GM20000 (cell line): ENCODE results near the gene XYLT1.

Source experiments
- DNase-seq: peaks from one replicate; pipeline ENCODE4 v3.0.0; 2012; ENCODE audit warnings: low spot score
- TF ChIP-seq, protein P1 (sequence below): IDR thresholded peaks from 2 replicates; pipeline ENCODE4 v1.5.1; 2012; ENCODE audit warnings: mild to moderate bottlenecking, control low read depth; ENCODE audit errors: extremely low read depth, missing control alignments

Gene XYLT1

DNA sequence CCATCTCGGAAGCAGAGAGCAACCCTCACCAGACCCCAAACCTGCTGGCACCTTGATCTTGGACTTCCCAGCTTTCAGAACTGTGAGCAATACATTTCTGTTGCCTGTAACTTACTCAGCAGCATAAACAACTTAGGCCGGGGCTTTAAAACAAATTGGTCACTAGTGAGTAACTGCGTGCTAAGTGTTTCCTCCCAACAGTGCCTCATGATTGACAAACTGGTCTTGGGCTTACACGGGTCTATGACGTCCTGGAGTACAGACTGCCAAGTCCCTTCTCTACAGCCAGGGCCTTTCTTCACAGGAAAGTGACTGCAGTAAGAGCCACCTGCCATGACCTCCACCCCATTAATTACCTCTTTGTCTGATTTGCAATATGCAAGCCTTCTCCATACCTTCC, 136.7 kb downstream of the XYLT1 start:
- TF ChIP-seq, protein P1, sequence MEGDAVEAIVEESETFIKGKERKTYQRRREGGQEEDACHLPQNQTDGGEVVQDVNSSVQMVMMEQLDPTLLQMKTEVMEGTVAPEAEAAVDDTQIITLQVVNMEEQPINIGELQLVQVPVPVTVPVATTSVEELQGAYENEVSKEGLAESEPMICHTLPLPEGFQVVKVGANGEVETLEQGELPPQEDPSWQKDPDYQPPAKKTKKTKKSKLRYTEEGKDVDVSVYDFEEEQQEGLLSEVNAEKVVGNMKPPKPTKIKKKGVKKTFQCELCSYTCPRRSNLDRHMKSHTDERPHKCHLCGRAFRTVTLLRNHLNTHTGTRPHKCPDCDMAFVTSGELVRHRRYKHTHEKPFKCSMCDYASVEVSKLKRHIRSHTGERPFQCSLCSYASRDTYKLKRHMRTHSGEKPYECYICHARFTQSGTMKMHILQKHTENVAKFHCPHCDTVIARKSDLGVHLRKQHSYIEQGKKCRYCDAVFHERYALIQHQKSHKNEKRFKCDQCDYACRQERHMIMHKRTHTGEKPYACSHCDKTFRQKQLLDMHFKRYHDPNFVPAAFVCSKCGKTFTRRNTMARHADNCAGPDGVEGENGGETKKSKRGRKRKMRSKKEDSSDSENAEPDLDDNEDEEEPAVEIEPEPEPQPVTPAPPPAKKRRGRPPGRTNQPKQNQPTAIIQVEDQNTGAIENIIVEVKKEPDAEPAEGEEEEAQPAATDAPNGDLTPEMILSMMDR = no peak
- no peak for DNase-seq

DNA sequence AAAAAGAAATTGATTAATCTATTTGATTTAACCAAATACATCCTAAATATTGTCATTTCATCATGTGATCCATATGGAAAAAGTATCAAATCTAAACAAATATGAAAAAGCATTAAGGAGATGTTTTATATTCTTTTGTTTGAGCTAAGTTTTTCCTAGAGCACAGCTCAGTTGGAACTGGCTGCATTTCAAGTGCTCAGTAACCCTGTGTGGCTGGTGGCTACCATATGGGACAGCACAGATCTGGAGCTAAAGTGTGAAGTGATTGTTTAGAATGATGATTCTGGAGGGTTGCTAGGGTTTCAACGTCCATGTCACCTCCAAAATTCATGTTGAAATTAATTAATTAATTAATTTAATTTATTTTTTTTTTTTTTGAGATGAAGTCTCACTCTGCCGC, 137.5 kb downstream of the XYLT1 start:
- TF ChIP-seq, protein P1 = no peak
- DNase-seq = no peak

DNA sequence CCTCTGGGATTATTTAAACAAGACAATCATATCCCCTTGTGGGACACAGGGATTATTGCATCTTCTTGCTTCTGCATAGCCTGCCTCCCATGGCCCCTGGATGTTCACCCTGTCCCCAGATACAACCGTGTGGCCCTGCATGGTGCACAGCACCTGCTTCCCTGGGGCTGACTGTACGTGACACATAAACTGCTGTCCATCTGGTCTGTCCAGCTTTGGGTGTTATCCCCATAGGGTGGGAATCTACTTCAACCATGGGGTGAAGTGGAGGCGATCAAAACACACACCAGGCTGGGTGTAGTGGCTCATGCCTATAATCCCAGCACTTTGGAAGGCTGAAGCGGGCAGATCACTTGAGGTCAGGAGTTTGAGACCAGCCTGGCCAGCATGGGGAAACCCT, 138.8 kb downstream of the XYLT1 start:
- DNase-seq = no peak

DNA sequence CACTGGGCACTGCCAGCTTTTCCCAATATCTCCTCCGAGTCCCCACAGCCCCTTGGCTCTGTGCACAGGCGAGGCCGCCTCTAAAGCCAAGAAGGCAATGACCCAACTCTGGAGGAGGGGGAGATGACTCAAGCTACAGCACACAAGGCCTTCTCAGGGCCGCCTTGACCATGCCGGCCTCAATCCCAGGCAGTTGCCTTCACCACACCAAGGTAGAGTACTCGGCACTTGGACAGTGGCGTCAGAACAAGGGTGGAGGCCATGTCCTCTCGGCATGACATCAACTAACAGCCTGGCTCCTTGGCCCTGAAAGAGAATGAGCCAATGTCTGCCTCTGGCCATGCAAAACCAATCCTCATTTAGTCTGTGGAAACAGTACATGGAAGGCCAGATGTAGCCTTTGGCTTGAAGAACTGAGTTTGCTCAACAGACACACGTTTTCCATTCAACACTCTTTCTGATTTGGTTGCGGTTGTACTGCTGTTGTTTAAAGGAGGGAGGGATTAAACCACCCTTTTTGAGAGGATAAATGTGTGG, 139.6 kb downstream of the XYLT1 start:
- TF ChIP-seq, protein P1 = no peak
- no peak for DNase-seq

More for the DNA sequence above, 138.8 kb downstream of the XYLT1 start:
- TF ChIP-seq, protein P1 = no peak

DNA sequence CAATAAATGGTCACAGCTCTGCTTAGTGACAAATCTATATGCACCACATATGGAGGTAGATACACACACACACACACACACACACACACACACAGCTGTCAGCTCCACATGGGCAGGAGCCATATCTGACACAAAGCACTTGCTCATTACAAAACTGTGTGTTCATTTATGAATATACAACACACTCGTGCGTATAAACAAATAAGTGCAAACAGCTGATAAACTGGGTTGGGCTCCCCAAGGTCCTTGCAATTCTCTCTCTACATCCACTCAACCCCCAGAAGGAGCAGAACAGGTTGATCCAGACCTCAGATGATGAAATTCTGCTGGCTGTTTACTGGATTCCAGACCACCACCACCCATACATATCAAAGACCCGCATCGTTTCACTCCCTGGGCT, 140.7 kb downstream of the XYLT1 start:
- no peak for DNase-seq
- TF ChIP-seq, protein P1 = no peak

DNA sequence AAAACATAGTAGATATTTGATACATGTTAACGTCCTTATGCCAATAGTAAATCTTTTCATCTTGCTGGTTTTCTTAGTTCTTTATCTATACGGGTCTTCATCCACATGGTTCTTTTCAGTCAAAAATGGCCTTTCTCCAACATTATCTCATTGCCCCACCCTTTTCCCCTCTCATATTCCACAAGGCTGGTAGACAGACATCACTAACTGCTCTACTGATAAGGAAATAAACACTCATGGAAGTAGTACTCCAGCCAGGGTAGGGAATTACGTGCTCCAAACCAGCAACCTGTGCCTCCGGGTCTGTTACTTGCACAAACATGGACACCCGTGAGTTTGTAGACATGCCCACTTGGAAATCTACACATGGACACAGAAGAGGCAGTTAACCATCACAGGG, 141.4 kb downstream of the XYLT1 start:
- TF ChIP-seq, protein P1 = no peak

DNA sequence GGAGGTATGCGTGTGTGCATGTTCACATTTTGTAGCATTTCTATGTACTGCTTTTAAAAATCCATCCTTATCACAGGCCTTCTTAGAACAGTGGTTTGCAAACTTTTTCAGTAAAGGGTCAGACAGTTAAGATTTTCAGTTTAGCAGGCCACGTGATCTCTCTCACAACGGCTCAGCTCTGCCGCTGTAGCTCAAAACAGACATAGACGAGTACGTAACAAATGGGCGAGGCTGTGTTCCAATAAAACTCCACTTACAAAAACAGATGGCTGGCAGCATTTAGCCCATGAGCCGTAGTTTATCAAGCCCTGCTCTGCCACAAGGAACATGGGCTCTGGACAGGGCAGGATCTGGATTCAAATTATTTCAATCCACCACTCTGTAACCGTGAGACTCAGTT, 141.8 kb downstream of the XYLT1 start:
- no peak for DNase-seq
- TF ChIP-seq, protein P1 = no peak

More for the DNA sequence above, 141.4 kb downstream of the XYLT1 start:
- DNase-seq = no peak
